ENCODE measurements around the gene FARP1. TPM values are rescaled to one million over a fixed set of nuclear protein-coding genes. Genes with fewer than 3 reads are reported as not detected.
A peak's percentile ranks its signal among the peaks of the same experiment; 100 is the strongest.

Gene FARP1
- total RNA-seq, result 7.7 and 15.6 TPM in 2 replicates

GRCh38 chr13:98142380-98143156, at the start of gene FARP1:
TSS of gene FARP1 (plus strand) at chr13:98143094. CDS start at chr13:98213243, 70,149 bp downstream.

GRCh38 chr13:98176777-98177608, 34.1 kb downstream of the FARP1 start, which contains the start of gene RNF113B:
TSS of gene RNF113B (minus strand) at chr13:98177269. CDS start at chr13:98177236, 33 bp downstream.

Small RNAs within 50 kb of the gene (small RNA-seq; reads per million reads assigned to genes)
- 0.63 reads per million, percentile 39 among the genes with 10 or more reads in this experiment for gene MIR3170

Other genes with a start within 250 kb of the FARP1 start
- 304 and 340 TPM in 2 replicates for gene IPO5, start 189.4 kb upstream of the FARP1 start, total RNA-seq
- not detected in 2 replicates for gene RNF113B, start 34.2 kb downstream of the FARP1 start, total RNA-seq